ENCODE data around the gene KRT76. TPM values are rescaled to one million over a fixed set of nuclear protein-coding genes. Genes with fewer than 3 reads are reported as not detected.

KRT76 gene
- polyA plus RNA-seq, 1 of the 3 experiments (the other 2 are of a cell fraction), result not detected

DNA sequence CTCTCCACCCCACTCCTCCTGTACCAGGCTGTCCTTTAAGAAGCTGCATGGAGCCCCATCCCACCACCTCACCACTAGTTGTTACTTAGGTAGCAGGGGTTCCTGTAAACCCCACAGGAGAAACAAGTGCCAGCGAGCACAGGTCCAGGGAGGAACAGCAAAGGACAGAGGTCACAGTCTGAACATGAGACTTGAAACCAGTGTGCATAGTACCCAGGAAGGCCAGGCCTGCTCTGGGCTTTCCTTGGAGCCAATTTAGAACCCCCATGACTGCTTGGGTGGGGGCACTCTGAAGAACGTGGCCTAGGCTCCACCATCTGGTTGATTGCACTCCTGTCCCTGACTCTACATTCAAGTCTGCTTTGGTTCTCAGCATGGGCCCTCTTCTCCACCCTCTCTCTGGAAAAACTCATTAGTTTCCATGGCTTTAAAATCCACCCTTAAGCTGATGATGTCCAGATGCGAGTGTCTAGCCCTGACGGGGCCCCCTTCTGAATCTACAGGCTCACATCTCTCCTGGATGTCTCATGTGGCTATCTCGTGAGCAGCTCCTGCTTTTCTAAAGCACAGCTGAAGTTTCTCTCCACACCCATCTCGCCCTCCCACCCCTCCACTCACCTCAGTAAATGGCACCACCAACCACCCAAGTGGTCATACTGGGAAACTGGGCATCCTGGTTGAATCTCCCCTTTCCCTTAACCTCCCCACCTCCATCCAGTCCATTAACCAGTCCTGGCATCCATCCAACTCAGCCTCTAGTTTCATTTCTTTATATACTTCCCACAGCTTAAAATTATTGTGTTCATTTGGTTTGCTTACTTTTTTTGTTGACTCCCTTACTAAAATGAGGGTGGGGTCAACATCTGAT is 10.4 kb upstream of the KRT76 start:
- WGBS (ENCODE audit: low lambda C conversion rate), result 35% methylated on average over 5 of the region's 6 CpGs
- ChIA-PET POLR2A (no interaction called here), CTCF (no interaction called here)

More for the DNA sequence above, 10.4 kb upstream of the KRT76 start:
- TF ChIP-seq EP300 (IDR thresholded peaks at IDR 0.05; ENCODE audit: borderline replicate concordance in 1 of 2, low read depth in 1 of 2, low read length in 1 of 2), result no peak
- TF ChIP-seq JUND (IDR thresholded peaks at IDR 0.05), result no peak
- TF ChIP-seq RXRA (IDR thresholded peaks at IDR 0.05; ENCODE audit: borderline replicate concordance, low read depth), result no peak
- no peak for TF ChIP-seq RFX5 (IDR thresholded peaks at IDR 0.05; ENCODE audit: low read length)
- no peak for TF ChIP-seq FOSL2 (IDR thresholded peaks at IDR 0.05; ENCODE audit: borderline replicate concordance, low read depth)
- no peak for TF ChIP-seq FOXM1 (IDR thresholded peaks at IDR 0.05; ENCODE audit: low read depth)
- no peak for TF ChIP-seq RCOR1 (IDR thresholded peaks at IDR 0.05; ENCODE audit: low read length)
- TF ChIP-seq, protein P1, sequence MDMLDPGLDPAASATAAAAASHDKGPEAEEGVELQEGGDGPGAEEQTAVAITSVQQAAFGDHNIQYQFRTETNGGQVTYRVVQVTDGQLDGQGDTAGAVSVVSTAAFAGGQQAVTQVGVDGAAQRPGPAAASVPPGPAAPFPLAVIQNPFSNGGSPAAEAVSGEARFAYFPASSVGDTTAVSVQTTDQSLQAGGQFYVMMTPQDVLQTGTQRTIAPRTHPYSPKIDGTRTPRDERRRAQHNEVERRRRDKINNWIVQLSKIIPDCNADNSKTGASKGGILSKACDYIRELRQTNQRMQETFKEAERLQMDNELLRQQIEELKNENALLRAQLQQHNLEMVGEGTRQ (IDR thresholded peaks at IDR 0.05; ENCODE audit: borderline replicate concordance, low read depth, low read length), result no peak
- TF ChIP-seq EZH2phosphoT487 (IDR thresholded peaks at IDR 0.05; ENCODE audit: borderline replicate concordance, low read depth), result no peak
- TF ChIP-seq, protein P2, sequence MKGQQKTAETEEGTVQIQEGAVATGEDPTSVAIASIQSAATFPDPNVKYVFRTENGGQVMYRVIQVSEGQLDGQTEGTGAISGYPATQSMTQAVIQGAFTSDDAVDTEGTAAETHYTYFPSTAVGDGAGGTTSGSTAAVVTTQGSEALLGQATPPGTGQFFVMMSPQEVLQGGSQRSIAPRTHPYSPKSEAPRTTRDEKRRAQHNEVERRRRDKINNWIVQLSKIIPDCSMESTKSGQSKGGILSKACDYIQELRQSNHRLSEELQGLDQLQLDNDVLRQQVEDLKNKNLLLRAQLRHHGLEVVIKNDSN (IDR thresholded peaks at IDR 0.05; ENCODE audit: borderline replicate concordance, low read depth), result no peak
- no peak for TF ChIP-seq NFIC (IDR thresholded peaks at IDR 0.05; ENCODE audit: borderline replicate concordance)
- TF ChIP-seq, protein P3, sequence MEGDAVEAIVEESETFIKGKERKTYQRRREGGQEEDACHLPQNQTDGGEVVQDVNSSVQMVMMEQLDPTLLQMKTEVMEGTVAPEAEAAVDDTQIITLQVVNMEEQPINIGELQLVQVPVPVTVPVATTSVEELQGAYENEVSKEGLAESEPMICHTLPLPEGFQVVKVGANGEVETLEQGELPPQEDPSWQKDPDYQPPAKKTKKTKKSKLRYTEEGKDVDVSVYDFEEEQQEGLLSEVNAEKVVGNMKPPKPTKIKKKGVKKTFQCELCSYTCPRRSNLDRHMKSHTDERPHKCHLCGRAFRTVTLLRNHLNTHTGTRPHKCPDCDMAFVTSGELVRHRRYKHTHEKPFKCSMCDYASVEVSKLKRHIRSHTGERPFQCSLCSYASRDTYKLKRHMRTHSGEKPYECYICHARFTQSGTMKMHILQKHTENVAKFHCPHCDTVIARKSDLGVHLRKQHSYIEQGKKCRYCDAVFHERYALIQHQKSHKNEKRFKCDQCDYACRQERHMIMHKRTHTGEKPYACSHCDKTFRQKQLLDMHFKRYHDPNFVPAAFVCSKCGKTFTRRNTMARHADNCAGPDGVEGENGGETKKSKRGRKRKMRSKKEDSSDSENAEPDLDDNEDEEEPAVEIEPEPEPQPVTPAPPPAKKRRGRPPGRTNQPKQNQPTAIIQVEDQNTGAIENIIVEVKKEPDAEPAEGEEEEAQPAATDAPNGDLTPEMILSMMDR (IDR thresholded peaks at IDR 0.05), result no peak
- TF ChIP-seq, protein P4, sequence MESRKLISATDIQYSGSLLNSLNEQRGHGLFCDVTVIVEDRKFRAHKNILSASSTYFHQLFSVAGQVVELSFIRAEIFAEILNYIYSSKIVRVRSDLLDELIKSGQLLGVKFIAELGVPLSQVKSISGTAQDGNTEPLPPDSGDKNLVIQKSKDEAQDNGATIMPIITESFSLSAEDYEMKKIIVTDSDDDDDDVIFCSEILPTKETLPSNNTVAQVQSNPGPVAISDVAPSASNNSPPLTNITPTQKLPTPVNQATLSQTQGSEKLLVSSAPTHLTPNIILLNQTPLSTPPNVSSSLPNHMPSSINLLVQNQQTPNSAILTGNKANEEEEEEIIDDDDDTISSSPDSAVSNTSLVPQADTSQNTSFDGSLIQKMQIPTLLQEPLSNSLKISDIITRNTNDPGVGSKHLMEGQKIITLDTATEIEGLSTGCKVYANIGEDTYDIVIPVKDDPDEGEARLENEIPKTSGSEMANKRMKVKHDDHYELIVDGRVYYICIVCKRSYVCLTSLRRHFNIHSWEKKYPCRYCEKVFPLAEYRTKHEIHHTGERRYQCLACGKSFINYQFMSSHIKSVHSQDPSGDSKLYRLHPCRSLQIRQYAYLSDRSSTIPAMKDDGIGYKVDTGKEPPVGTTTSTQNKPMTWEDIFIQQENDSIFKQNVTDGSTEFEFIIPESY (IDR thresholded peaks at IDR 0.05; ENCODE audit: borderline replicate concordance, low read depth), result no peak
- no peak for TF ChIP-seq SIN3A (IDR thresholded peaks at IDR 0.05; ENCODE audit: borderline replicate concordance, low read depth, low read length)
- TF ChIP-seq, protein P5, sequence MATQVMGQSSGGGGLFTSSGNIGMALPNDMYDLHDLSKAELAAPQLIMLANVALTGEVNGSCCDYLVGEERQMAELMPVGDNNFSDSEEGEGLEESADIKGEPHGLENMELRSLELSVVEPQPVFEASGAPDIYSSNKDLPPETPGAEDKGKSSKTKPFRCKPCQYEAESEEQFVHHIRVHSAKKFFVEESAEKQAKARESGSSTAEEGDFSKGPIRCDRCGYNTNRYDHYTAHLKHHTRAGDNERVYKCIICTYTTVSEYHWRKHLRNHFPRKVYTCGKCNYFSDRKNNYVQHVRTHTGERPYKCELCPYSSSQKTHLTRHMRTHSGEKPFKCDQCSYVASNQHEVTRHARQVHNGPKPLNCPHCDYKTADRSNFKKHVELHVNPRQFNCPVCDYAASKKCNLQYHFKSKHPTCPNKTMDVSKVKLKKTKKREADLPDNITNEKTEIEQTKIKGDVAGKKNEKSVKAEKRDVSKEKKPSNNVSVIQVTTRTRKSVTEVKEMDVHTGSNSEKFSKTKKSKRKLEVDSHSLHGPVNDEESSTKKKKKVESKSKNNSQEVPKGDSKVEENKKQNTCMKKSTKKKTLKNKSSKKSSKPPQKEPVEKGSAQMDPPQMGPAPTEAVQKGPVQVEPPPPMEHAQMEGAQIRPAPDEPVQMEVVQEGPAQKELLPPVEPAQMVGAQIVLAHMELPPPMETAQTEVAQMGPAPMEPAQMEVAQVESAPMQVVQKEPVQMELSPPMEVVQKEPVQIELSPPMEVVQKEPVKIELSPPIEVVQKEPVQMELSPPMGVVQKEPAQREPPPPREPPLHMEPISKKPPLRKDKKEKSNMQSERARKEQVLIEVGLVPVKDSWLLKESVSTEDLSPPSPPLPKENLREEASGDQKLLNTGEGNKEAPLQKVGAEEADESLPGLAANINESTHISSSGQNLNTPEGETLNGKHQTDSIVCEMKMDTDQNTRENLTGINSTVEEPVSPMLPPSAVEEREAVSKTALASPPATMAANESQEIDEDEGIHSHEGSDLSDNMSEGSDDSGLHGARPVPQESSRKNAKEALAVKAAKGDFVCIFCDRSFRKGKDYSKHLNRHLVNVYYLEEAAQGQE (IDR thresholded peaks at IDR 0.05; ENCODE audit: low read depth, low read length), result no peak
- no peak for TF ChIP-seq GATA2 (CRISPR knock-in tag; IDR thresholded peaks at IDR 0.05)
- TF ChIP-seq MXI1 (IDR thresholded peaks at IDR 0.05; ENCODE audit: low read depth, low read length), result no peak
- TF ChIP-seq, protein P6, sequence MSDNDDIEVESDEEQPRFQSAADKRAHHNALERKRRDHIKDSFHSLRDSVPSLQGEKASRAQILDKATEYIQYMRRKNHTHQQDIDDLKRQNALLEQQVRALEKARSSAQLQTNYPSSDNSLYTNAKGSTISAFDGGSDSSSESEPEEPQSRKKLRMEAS (IDR thresholded peaks at IDR 0.05; ENCODE audit: low read depth), result no peak
- no peak for TF ChIP-seq RAD21 (IDR thresholded peaks at IDR 0.05; ENCODE audit: low read length)
- H4K20me1 ChIP-seq (ENCODE audit: insufficient read depth), result no peaks in the 10 kb centered on the region
- no peak overlapping the region for H3K27ac ChIP-seq (ENCODE audit: low read depth in 2 of 2, low read length in 1 of 2)
- no peak for DNase-seq
- no peak overlapping the region for H3K9ac ChIP-seq
- no peaks in the 10 kb centered on the region for H3K79me2 ChIP-seq (ENCODE audit: insufficient read depth)
- H3F3A ChIP-seq (replicated peaks; ENCODE audit: insufficient read depth), result no peaks in the 10 kb centered on the region
- no peak overlapping the region for H3K4me3 ChIP-seq (ENCODE audit: low read depth in 2 of 2, low read length in 1 of 2)
- H2AFZ ChIP-seq (ENCODE audit: low read depth), result no peak overlapping the region
- peaks cover 14% of the 10 kb centered on the region; the same call in 1 of the 2 replicates for H3K27me3 ChIP-seq (ENCODE audit: insufficient read depth)
- no peak overlapping the region for H3K4me2 ChIP-seq
- no peaks in the 10 kb centered on the region for H3K36me3 ChIP-seq (replicated peaks in 1 of 2; ENCODE audit: control insufficient read depth in 1 of 2, insufficient read depth in 2 of 2, low read length in 1 of 2)
- no peaks in the 10 kb centered on the region for H3K9me3 ChIP-seq
- H3K4me1 ChIP-seq (ENCODE audit: control insufficient read depth in 1 of 2, insufficient read depth in 2 of 2, low read depth in 1 of 2, low read length in 1 of 2), result no peaks in the 10 kb centered on the region
- no peaks in the 10 kb centered on the region for H3K9me2 ChIP-seq

All from SK-N-SH (cell line).